Activated naive CD8-positive, alpha-beta T cell treated with anti-CD3 and anti-CD28 coated beads, Interleukin-2, amount 50 U/mL, for 16 hours (primary cell): ENCODE data around the gene CTAG1B.
"Not testable (repeated sequence)": the region's sequence is repeated elsewhere in the genome, so short reads cannot be mapped to it uniquely, and the experiment has no call there.

Experiments used
- DNase-seq: peaks from one replicate; pipeline ENCODE4 v3.0.0-alpha.2; 2020; ENCODE audit warnings: low read depth, low spot score

CTAG1B gene

GRCh38 chrX:154619182-154619581 lies at the start of gene CTAG1B:
CTAG1B (minus strand) TSS chrX:154619282; CDS start chrX:154619218, 64 bp downstream.
- DNase-seq: not testable (repeated sequence)

- no peak for DNase-seq
Measured at GRCh38 chrX:154661899-154662298, 42.8 kb upstream of the CTAG1B start.

DNA sequence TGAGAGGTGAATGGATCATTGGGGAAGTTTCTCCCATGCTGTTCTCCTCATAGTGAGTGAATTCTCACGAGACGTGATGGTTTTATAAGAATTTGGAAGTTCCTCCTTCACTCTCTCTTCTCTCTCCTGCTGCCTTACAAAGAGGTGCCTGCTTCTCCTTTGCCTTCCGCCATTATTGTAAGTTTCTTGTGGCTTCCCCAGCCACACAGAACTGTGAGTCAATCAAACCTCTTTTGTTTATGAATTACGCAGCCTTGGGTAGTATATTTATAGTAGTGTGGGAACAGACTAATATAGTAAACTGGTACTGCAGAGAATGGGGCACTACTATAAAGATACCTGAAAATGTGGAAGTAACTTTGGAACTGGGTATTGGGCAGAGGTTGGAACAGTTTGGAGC lies 42.1 kb upstream of the CTAG1B start:
- no peak for DNase-seq

GRCh38 chrX:154660541-154660940 lies 41.5 kb upstream of the CTAG1B start:
- DNase-seq: no peak

DNA sequence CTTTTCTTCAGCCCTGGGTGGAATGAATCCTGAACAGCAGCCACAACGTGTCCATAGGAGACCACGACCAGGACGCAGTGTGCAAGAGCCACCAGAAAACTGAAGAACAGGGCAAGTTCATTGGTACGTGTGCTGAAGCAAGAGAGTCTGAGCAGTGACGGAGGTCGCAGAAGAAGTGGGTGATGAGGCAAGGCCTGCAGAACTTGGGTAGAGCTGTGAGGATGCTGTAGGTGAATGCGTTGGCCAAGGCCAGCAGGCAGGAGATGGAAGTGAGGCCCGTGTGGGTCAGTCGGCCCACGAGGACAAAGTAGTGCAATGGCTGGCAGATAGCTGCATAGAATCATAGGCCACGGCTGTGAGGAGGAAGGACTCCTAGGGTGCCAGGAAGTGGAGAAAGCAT lies 39.9 kb upstream of the CTAG1B start:
- no peak for DNase-seq

- no peak for DNase-seq
Measured at GRCh38 chrX:154658187-154658586, 39.1 kb upstream of the CTAG1B start.

DNA sequence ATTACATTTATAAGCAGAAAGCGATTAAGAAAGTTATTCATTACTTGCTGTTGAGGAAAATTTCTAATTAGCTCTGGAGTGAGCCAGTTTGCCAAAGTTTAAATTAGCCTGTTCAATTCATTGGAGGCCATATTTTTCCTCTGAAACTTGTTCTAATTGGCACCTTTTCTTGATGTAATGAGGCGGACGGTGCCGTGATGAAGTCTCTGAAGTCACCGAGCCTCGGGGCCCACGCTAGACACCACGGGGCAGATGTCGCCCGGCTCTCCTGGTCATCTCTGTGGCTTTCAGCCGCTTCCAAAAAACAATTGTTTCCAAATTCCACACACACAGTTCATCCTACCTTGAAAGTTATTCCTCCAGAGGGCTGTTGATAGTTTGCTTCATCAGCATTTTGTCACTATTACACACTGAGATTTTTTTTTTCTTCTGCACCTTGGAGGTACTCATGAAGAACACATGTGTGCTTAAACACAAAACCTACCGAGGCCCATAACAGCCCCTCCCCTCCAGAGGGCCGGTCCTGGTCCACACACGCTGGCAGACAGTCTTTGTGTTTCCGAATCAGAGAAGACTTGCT lies 38.2 kb upstream of the CTAG1B start:
- DNase-seq: no peak

- no peak for DNase-seq
Measured at GRCh38 chrX:154655786-154656185, 36.7 kb upstream of the CTAG1B start.

DNA sequence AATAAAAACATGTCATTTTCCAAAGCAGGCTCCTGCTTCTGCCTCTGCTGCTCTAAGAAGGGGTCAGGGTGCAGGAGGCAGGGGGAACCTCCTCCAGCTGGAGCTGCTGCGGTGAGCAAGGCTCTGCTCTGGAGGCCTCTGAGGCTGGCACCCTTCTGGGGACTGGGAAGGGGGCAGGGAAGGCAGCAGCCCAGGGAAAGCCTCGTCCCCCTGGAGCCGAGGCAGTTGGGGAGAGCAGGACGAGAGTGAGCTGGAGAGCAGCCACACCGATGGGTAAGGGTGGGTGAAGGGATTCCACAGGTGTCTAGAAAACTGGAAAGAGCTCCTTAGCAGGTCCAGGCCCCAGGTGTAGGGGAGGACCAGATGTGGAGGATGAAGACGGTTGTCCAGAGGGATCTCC lies 36.3 kb upstream of the CTAG1B start:
- DNase-seq: no peak

DNA sequence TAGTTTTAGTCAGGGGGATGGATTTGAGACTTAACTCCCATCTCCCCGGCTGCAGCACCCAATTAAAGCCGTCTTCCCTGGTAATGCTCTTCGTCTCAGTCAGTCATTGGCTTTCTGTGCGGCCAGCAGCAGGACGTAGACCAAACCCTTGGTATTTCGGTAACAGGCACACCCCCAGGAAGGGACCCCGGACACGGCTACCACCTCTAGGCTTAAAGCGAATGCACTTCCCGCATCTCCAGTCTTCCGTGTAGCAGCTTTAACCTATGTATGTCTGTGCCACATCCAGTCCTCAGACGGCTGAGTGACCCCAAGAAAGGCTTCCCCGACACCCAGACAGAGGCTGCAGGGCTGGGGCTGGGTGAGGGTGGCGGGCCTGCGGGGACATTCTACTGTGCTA lies 35.8 kb upstream of the CTAG1B start:
- no peak for DNase-seq

DNA sequence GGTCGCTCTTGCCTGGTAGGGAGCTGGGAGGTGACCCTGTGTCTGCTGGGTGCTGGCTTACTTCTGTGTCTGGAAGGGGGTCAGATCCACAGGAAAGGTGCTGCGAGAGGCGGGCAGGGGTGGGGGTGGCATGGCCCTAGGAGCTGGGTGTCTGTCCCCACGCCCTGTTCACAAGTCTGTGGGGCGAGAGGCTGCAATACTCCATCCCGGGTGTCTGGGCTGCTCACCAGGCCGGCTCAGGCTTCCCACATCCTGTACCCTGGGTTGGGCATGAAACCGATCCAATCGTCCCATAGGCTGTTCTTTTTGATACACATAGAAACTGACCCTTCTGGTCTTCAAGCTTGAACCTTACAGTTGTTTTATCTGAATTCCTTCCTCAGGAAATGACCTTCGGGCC lies 35.3 kb upstream of the CTAG1B start:
- DNase-seq: no peak

DNA sequence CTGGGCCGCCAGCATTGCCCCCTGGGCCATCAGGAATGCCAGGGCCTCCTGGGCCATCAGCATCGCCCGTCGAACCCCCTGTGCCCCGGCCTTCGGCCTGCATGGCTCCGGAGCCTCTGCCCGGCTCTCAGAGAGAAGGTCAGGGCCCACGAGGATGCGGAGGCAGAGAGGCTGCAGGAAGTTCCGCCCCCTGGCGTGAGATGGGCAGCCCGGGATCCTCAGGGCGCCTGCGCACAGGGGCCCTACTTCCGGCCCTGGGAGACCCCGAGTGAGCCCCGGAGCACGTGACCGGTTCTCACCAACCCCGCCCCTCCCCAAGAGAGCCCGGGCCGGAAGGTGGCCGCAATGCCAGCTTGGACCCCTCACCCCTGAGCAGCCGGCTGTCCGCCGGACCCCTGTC lies 34.3 kb upstream of the CTAG1B start, which contains the start of gene CTAG2:
TSS of gene CTAG2 (minus strand) at position 167 of the 400 bp plus-strand sequence. CDS start at position 103, 64 bp downstream.
- not testable (repeated sequence) for DNase-seq

DNA sequence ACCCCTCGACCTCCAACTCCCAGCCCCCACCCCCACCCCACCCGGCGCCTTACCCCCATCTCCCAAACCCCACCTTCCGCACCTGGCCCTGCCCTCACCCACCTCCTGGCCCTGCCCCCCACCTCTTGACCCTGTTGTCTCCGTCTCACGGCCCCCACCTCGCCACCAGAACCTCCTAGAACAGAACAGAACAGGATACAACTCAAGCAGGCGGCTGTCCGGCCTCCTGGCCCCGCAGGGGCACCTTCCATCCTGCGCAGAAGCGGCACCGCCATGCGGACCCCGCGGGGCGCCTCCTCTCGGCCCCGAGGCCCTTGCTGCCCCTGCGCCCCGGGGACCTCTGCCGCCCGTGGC lies 33.9 kb upstream of the CTAG1B start:
- DNase-seq: no peak

- no peak for DNase-seq
Measured at GRCh38 chrX:154652311-154653047, 33.4 kb upstream of the CTAG1B start.

DNA sequence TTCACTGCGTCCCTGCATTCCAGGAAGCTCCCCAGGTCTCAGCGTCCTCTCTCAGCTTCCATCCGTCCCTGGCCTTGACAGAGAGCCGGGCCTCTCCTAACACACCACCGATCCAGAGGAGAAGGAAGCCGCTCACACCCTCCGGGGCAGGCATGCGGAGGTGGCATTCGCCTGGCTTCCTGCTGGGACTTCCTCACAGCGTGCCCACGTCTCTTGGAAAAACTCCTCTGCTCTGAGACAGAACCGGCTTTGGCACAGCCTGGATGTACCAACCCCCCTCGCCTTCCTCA lies 31.1 kb upstream of the CTAG1B start:
- DNase-seq: no peak

DNA sequence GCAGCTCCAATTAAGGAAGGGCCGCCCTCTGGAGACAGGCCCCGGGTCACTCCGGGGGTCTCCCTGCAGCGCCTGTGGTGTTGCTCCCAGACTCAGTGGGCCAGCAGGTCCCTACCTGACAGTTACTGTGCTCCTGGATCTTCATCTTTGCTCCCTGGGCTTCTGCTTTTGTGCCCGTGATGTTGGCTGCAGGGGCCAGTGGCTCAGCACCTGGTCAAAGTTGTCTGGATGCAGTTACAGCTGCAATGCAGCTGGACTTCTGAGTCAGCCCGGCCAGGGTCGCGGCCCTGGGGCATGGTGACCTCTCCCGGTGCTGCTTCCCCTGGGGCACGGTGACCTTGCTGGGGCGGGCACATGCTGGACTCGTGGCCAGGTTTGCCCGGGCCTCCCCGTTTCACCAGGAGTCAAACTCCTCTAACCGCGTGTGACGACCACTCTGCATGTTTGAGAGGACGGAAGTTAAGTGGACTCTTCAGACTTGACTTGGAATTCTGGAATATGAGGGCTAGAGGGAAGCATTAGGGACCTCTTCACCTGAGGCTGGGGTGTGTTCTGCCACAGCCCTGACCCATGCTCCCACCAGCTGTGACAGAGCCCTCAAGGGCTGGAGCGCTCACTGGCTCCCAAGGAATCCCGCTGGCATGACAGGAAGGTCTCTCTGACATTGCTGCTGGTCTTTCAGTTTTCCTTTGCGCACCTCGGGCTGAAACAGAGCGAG lies 30.6 kb upstream of the CTAG1B start:
- DNase-seq: no peak

- DNase-seq: no peak
Measured at GRCh38 chrX:154648931-154649330, 29.8 kb upstream of the CTAG1B start.

- not testable (repeated sequence) for DNase-seq
Measured at GRCh38 chrX:154645745-154646378, 26.8 kb upstream of the CTAG1B start.

- not testable (repeated sequence) for DNase-seq
Measured at GRCh38 chrX:154643708-154644107, 24.6 kb upstream of the CTAG1B start.

- DNase-seq: not testable (repeated sequence)
Measured at GRCh38 chrX:154641740-154642139, 22.7 kb upstream of the CTAG1B start.

DNA sequence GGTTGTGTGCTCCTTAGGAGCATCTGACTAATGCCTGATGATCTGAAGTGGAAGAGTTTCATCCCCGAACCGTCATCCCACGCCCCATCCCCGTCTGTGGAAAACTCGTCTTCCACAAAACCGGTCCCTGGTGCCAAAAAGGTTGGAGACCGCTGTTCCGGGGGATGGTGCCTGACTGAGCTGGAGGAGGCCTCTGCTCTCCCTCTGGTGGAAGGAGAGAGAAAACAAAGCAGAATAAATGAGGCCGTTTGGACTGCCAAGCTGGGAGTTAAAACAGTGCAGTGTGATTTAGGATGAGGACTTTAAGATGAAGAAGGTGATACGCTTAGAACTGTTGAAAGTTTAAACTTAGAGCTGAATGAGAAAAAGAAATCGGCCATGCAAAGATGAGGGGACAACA lies 14.6 kb upstream of the CTAG1B start:
- DNase-seq: not testable (repeated sequence)

DNA sequence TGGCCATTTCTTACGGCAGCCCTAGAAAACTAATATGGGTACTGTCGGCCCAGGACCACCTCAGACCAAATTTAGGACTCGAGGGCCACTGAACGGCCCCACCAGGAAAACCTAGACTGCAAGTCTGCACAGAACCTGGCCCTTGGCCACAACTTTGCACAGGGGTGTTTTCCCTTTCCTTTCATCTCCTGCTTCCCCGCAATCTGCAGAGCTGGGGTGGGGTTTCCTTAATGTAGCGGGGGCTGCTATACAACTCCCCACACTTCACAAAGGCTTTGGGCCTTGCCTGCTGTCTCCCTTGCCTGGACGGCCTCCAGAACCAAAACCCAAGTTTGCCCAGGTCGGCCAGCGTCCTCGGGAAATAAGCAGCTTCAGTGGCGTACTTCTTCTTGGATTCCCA lies 11.9 kb upstream of the CTAG1B start:
- not testable (repeated sequence) for DNase-seq
